Natural killer cell (primary cell): ENCODE measurements around the gene NAB2. TPM values are rescaled to one million over a fixed set of nuclear protein-coding genes. Genes with fewer than 3 reads are reported as not detected.

ENCODE experiments used
- ATAC-seq, 3 donors: fragments of 150-1000 bp in 2 of 3; fragments of 200-7000 bp in 1 of 3; cut with Tn5 transposase; 1 replicate in 1 of 3; 2 replicates in 2 of 3; pipeline ENCODE4 v1.10.0; 2021; ENCODE audit warnings: mild to moderate bottlenecking in 2 of 3, moderate library complexity in 2 of 3
- DNase-seq, 2 donors: peaks; one replicate each; pipeline versions ENCODE4 v3.0.0 to v3.0.0-alpha.2; 2013 to 2021; ENCODE audit warnings: mixed read lengths in 1 of 2
- H3K27ac ChIP-seq: one replicate; pipeline ENCODE4 v1.5.1; 2013; ENCODE audit warnings: mild to moderate bottlenecking, low read length
- H3K27me3 ChIP-seq: one replicate; pipeline ENCODE4 v1.6.1; 2013; ENCODE audit warnings: low read length; ENCODE audit not compliant: control insufficient read depth, insufficient read depth
- H3K36me3 ChIP-seq: one replicate; pipeline ENCODE4 v1.6.1; 2013; ENCODE audit warnings: low read length; ENCODE audit not compliant: control insufficient read depth, insufficient read depth
- H3K4me1 ChIP-seq: one replicate; pipeline ENCODE4 v1.6.1; 2013; ENCODE audit warnings: low read length; ENCODE audit not compliant: control insufficient read depth, insufficient read depth
- H3K4me3 ChIP-seq: one replicate; pipeline ENCODE4 v1.5.1; 2013; ENCODE audit warnings: low read length
- H3K9me3 ChIP-seq: one replicate; pipeline ENCODE4 v1.6.1; 2013; ENCODE audit warnings: low read length; ENCODE audit not compliant: control insufficient read depth, insufficient read depth
- H3K27ac Mint-ChIP-seq, 2 donors: one replicate each; pipeline ENCODE4 v1.8.0; 2022; ENCODE audit warnings: mild to moderate bottlenecking in 2 of 2, mixed read lengths in 2 of 2, moderate library complexity in 1 of 2
- H3K27me3 Mint-ChIP-seq, 2 donors: one replicate each; pipeline ENCODE4 v1.8.0; 2022; ENCODE audit warnings: low read depth in 2 of 2, mixed read lengths in 2 of 2
- H3K36me3 Mint-ChIP-seq: one replicate; pipeline ENCODE4 v1.8.0; 2022; ENCODE audit warnings: mixed read lengths
- H3K4me1 Mint-ChIP-seq, 2 donors: one replicate each; pipeline ENCODE4 v1.8.0; 2022; ENCODE audit warnings: mixed read lengths in 2 of 2
- H3K4me3 Mint-ChIP-seq: one replicate; pipeline ENCODE4 v1.8.0; 2022; ENCODE audit warnings: mild to moderate bottlenecking, moderate library complexity, mixed read lengths
- H3K9me3 Mint-ChIP-seq, 2 donors: one replicate each; pipeline ENCODE4 v1.8.0; 2022; ENCODE audit warnings: mixed read lengths in 2 of 2
- WGBS: methylation state at CpG from one replicate; pipeline ENCODE4 v1.1.7; 2013; ENCODE audit warnings: missing lambda C conversion rate; ENCODE audit not compliant: insufficient coverage; 5-methylcytosine and 5-hydroxymethylcytosine counted together
- intact Hi-C: fragments of 100-400 bp; cut with micrococcal nuclease; formaldehyde crosslinking; loops from one replicate; pipeline ENCODE4 v1.14.2; 2022
- total RNA-seq, 4 donors: library from RNA; stranded (reverse); fragments of 120-200 nt in 1 of 4; gene quantifications; one replicate each; pipeline versions ENCODE4 v1.2.3 to v1.2.4, GENCODE V29; 2013 to 2022
- TF ChIP-seq, protein P1 (sequence below): fragments of 200-600 bp; IDR thresholded peaks from one replicate; pipeline ENCODE4 v1.8.0; 2022; ENCODE audit warnings: antibody characterized with exemption

The NAB2 gene
- total RNA-seq, 3 donors from 2014 or later (not counting 1 experiment from before 2014, with no cell fraction given): 4.2 to 7.0 (median 5.4) TPM

DNA sequence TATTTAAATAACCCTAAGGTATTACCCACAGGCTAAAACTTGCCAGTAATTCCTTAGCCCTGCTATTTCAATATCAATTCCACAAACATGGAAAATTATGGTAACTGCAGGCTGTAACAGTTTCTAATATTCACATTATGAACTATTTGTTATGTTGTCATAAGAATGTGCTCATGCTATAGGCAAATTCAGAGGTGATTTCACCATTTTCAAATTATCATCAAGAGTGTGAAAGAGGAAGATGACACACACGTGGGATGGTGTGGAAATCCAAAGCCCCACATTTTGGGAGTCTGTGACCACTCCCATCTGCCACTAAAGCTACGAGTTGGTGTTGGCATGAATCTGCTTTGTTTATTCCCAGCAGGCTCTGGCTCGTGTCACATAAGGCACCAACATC is 33.1 kb upstream of the NAB2 start:
- intact Hi-C loops: no loop called here
- Mint-ChIP-seq H3K4me1 (peaks cover 6% of the 10 kb centered on the region in 2 donors), H3K4me3 (no peak overlapping the region), H3K36me3 (peaks cover 7% of the 10 kb centered on the region), H3K27me3 (peaks cover 0 to 7% of the 10 kb centered on the region in 2 donors), H3K9me3 (no peaks in the 10 kb centered on the region), H3K27ac (no peak overlapping the region)
- no peak overlapping the region for H3K27ac ChIP-seq
- no peaks in the 10 kb centered on the region for H3K27me3 ChIP-seq
- H3K4me1 ChIP-seq: peaks cover 6% of the 10 kb centered on the region
- ATAC-seq: no peak
- WGBS: 83% methylated on average over 3 of the region's 3 CpGs
- no peak overlapping the region for H3K4me3 ChIP-seq
- TF ChIP-seq, protein P1, sequence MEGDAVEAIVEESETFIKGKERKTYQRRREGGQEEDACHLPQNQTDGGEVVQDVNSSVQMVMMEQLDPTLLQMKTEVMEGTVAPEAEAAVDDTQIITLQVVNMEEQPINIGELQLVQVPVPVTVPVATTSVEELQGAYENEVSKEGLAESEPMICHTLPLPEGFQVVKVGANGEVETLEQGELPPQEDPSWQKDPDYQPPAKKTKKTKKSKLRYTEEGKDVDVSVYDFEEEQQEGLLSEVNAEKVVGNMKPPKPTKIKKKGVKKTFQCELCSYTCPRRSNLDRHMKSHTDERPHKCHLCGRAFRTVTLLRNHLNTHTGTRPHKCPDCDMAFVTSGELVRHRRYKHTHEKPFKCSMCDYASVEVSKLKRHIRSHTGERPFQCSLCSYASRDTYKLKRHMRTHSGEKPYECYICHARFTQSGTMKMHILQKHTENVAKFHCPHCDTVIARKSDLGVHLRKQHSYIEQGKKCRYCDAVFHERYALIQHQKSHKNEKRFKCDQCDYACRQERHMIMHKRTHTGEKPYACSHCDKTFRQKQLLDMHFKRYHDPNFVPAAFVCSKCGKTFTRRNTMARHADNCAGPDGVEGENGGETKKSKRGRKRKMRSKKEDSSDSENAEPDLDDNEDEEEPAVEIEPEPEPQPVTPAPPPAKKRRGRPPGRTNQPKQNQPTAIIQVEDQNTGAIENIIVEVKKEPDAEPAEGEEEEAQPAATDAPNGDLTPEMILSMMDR: no peak
- no peak for DNase-seq
- peaks cover 12% of the 10 kb centered on the region for H3K36me3 ChIP-seq
- H3K9me3 ChIP-seq: no peaks in the 10 kb centered on the region

DNA sequence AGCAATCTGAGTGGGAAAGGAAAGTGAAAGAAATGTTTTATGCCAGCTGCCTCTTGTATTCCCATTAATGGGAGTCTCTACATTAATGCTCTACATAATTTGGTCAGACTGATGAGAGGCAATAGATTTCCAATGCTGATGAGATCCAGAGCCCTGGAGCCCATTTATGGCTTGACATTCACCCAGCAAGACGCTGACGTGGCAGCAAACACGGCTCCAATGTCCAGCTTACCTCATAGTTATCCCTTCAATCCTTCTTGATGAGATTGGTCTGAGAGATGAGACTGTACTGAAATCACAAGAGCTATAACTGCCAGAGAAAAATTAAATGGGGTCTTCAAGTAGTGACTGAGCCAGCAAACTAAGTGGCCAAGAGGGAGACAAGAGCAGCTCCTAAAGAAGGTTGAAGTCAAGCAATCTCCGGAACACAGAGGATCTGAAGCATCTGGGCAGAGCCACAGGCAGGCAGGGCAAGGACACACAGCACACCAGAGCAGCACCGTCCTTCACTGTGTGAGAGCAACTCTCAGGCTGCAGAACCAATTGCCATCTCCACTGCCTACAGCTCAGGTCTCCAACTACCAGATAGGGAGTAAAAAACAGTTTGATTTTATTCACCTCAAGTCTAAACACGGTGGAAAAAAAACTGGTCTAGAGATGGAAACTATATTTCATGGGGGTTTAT is 31.7 kb upstream of the NAB2 start:
- H3K4me1 ChIP-seq: no peaks in the 10 kb centered on the region
- intact Hi-C loops: no loop called here
- H3K27me3 ChIP-seq: no peaks in the 10 kb centered on the region
- H3K36me3 Mint-ChIP-seq: peaks cover 7% of the 10 kb centered on the region
- H3K27ac Mint-ChIP-seq: no peak overlapping the region
- H3K4me3 Mint-ChIP-seq: no peak overlapping the region
- H3K27ac ChIP-seq: no peak overlapping the region
- 100% methylated on average over 5 of the region's 6 CpGs for WGBS
- no peaks in the 10 kb centered on the region for H3K4me1 Mint-ChIP-seq
- DNase-seq (no peak), ATAC-seq (no peak)
- no peak overlapping the region for H3K4me3 ChIP-seq
- no peaks in the 10 kb centered on the region for H3K9me3 Mint-ChIP-seq
- peaks cover 12% of the 10 kb centered on the region for H3K36me3 ChIP-seq
- TF ChIP-seq, protein P1: no peak
- no peaks in the 10 kb centered on the region for H3K27me3 Mint-ChIP-seq
- H3K9me3 ChIP-seq: no peaks in the 10 kb centered on the region

DNA sequence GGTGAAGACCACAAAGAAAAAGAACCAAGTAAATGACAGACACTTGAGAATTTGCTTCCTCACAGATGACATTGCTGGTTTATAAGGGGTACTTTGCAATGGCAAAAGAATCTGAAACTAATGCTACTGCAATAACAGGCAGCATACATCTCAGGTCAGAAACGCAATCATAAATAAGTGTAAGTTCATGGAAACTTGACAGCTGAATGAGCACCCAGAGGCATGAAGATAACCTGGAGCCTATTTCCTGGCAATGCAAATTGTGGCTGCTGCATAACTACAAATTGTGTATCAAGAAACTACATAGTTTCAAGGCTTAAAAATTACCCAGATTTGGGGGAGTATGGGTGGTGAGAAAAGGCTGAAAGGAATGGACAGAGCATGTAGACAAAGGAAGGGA is 30.5 kb upstream of the NAB2 start:
- 74% methylated on average over 1 of the region's 1 CpG for WGBS
- no peaks in the 10 kb centered on the region for H3K4me1 Mint-ChIP-seq

More for the DNA sequence above, 30.5 kb upstream of the NAB2 start:
- Histone ChIP-seq H3K27me3 (no peaks in the 10 kb centered on the region), H3K27ac (no peak overlapping the region), H3K4me3 (no peak overlapping the region), H3K9me3 (no peaks in the 10 kb centered on the region), H3K4me1 (no peaks in the 10 kb centered on the region), H3K36me3 (peaks cover 12% of the 10 kb centered on the region)
- no peak overlapping the region for H3K4me3 Mint-ChIP-seq
- ATAC-seq (no peak), DNase-seq (no peak)
- no peaks in the 10 kb centered on the region for H3K27me3 Mint-ChIP-seq
- peaks cover 7% of the 10 kb centered on the region for H3K36me3 Mint-ChIP-seq
- intact Hi-C loops: no loop called here
- H3K9me3 Mint-ChIP-seq: no peaks in the 10 kb centered on the region
- TF ChIP-seq, protein P1: no peak
- H3K27ac Mint-ChIP-seq: no peak overlapping the region
